GM21381 (cell line): ENCODE results near the gene GSK3A.

Source experiments
- ATAC-seq: cut with Tn5 transposase; IDR thresholded peaks from one replicate; pipeline ENCODE4 v1.9.1; 2021; ENCODE audit warnings: mild to moderate bottlenecking, moderate library complexity; ENCODE audit not compliant: unreplicated experiment

The GSK3A gene

DNA sequence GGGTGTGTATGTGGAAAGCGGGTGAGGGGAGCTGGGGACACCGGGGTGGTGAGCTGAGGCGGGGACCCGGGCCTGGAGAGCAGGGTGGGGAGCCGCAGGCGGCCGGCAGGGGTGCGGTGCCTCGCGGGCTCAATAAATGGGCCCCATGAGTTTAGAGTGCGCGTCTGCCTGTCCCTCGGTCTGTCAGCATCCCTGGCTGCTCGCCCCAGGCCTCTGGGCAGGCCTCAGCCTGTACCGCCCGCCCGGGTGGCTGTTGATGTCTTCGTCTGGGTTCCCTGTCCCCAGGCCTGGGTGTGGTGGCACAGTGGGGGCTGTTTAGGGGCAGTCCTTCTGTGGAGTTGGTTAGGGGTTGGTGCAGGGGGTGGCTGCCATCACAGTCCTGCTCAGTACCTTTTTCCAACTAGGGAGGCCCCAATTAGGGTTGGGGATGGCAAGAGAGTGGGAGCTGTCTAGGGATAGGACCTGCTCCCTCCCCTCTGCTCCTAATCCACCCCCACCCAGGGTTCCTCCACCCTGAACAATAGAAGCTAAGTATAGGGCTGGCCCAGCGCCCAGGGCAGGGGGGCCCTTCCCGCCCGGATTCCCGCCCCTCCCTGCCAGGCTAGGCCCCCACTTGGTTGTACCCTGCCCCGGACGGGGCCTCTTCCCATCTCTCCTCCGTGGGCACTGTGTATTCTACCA is 38.9 kb upstream of the GSK3A start:
- ATAC-seq: no peak

DNA sequence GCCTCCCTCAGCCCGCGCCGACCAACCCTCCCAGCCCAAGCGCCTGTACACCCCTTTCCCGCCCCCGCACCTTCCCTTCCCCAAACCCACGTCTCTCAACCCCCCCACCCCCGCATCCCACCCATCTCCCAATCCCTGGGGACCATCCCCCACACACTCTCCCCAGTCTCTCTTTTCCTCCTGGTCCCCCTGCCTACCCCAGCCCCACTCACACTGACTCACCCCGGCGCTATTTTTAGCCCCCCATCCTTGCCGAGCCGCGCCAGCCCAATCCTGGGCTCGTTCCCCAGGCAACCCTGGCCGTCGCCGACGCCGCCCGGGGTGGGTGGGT is 38.4 kb upstream of the GSK3A start:
- no peak for ATAC-seq

DNA sequence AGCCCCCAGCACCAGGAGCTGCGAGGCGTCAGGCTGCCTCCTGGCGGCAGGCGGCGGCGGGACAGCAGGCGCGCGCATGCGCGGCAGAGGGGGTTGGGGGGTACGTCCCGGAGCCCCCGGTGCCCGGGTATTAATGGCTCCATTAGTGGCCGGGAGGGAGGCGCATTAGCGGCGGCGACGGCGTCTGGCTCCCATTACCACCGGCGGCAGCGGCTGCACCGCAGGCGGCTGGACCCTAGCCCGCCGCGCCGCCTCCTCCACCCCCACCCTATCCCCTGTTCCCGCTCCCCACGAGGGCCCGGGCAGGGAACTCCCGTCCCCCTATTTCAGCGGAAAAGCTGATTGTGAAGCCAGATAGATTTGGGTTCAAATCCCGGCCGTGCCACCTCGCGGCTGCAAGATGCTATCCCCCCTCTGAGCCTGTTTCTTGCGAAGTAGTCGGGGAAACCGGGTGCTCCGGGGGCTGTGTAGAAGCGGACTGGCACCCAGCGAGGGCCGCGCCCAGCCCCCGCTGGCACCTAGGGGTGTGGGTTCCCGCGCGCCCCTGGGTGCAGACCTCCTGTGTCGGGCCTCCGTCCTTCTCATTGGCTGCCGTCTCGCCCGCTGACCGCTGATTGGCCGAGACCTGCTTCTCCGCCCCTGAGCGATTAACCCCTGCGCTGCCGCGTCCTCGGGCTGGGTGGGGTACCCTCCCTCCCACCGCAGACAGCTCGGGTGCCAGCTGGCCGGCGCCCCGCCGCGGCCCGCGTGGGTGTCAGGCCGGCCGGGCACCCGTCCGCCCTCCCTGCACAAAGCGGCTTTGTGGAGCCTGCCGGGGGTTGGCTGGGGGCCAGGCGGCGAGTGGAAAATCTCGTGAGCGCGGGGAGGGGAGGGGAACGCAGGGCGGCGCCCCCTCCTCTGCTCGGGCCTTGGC is 37.8 kb upstream of the GSK3A start:
- ATAC-seq: peak; percentile 31

DNA sequence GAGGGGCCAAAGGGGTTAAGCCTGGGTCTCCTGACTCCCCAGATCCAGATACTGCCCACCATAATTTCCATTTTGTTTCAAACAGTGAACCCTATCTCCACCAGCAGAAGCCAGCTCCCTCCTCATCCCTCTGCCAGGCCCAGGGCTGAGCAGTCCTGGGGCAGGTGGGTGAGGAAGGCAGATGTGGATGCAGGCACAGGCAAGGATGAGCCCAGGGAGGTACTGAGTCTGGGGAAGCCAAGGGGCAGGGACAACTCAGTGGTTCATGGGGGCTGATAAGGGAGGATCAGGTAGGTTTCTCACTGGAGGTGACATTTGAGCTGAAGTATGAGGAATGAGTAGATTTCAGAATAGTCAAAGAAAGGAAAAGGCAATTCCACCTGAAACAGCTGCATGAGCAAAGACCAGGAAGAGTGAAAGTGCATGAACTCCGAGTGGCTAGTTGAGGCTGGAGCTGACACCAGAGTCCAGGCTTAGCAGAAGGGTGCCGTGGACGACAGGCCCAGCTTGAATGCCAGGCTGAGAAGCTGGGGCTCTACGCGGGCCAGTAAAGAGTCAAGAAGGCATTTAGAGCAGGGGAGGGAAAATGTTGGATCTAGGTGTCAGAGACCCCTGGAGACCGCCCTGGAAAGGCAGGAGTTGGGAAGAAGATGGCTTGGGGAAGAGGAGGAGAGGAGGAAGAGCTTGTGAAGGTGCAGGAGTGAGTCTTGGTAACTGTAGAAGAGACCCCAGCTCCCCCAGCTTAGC is 36.9 kb upstream of the GSK3A start:
- no peak for ATAC-seq

DNA sequence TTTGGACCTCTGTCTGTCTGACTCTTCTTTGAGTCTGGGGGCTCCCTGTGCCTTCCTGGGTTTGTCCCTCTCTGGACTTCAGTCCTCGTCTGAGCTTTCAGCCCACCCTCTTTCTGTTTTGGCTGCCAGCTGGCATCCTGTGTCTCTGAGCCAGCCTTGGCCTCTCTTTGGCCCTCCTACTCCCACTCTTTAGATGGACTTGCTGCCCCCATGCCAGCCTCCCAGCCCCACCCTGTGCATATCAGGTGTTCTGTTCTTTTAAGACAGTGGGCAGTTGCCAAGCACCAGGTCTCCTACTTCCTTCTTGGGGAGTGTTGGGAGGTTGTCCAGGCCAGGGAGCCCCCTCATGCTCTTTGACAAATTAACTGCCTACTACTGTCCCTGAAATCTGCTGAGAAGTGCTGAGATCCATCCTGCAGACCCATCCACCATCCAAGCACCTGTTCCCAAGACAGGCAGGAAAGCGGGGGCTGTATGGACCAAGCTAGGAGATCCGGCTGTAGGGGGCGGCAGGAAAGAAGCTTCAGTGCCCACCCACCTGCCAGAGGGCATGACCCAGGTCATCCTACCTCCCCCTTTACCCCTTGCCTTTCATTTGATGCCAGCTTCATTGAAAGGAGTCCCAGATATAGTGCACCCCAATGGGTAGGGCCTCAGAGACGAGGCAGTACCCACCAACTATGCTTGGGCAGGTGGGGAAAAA is 36.2 kb upstream of the GSK3A start:
- no peak for ATAC-seq

DNA sequence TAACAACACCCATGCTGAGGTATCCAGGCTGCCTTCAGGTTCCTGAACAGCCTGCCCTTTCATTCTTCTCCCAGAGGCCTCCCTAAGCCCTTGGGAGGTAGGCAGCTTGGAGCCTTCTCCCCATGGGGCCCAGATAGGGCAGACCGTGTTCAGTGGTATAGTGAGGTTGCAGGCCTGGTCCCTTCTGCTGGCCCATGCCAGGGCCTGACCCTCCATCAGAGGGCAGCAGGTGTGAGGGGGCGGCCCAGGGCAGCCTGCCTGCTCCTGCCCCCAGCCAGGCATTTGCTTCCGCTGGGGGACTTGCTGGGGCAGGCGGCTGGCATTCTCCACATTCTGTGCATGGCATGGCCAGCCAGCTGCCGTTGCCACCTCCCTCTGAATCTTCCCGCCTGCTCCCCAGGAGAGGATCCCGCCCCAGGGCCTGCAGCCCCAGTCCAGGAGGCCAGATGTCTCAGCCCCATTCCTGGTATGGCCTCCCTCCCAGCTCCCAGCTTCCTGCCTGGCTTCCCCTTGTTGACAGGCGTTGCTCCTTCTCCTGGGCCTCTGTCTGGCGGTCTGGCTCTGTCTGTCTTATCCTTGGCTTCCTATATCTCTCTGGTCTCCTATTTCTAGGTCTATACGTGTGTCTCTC is 35.5 kb upstream of the GSK3A start:
- no peak for ATAC-seq

DNA sequence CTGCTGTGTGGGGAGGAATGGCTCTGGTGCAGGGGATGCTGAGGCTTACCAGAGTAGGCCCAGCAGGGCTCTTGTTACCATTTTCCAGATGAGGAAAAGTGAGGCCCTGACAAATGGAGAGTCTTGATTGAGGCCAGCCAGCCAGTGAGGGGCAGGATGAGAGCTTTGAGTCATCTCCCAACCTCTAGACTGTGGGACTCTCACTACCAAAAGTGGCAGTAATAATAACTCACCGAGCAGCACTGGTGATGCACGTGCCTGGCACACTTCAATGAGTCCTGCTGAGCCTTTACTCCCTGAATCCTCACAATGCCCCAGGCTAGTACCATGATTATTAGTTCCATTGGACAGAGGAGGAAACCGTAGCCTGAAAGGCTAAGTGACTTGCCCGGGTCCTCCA is 34.4 kb upstream of the GSK3A start:
- no peak for ATAC-seq

DNA sequence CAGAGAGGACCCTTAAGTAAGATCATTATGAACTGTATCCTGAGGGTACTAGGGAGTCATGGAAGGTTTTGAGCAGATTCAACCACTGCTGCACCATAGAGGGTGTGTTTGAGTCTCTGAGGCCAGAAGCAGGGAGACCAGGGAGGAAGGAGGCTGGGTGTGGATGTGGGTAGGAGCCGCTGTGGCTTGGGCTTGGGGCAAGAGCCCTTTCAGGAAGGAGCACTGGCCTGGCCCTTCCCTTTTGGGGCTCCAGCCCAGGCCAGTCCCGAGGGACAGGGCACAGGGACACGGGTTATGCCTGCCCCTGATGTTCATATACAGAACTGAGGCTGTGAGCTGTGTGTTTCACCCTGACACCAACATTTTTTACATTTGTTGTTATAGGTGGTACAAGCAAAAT is 33.9 kb upstream of the GSK3A start:
- no peak for ATAC-seq

DNA sequence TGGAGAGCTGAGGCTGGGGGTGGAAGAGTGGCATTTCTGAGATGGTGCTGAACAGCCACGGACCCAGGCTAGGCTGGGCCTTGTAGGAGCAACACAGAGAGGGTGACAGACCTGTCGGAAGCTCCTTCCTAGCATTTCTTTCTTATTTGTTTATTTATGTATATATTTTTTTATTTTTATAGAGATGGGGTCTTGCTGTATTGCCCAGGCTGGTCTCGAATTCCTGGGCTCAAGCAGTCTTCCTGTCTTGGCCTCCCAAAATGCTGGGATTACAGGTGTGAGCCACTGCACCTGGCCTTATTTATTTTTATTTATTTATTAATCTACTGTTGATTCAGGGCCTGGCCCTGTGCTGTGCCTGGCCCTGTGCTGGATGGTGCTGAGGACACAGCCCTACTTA is 33.1 kb upstream of the GSK3A start:
- ATAC-seq: no peak

DNA sequence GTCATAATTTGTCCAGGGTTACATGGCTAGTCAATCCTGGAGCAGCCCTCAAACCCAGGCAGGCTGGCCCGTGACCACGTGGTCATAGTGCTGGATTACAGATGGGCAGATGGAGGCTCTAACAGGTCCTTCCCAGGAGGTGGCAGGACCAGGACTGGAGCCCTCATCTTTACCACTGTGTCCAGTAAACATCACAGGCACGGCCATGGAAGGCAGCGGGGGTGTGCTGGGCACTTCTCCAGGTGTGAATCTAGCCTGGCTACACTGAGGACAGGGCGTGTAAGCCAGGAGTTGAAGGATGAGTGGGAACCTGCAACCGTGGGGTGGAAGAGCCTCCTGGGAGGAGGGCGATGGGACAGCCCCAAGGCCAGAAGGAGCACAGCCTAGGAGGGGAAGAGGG is 32.7 kb upstream of the GSK3A start:
- ATAC-seq: no peak

DNA sequence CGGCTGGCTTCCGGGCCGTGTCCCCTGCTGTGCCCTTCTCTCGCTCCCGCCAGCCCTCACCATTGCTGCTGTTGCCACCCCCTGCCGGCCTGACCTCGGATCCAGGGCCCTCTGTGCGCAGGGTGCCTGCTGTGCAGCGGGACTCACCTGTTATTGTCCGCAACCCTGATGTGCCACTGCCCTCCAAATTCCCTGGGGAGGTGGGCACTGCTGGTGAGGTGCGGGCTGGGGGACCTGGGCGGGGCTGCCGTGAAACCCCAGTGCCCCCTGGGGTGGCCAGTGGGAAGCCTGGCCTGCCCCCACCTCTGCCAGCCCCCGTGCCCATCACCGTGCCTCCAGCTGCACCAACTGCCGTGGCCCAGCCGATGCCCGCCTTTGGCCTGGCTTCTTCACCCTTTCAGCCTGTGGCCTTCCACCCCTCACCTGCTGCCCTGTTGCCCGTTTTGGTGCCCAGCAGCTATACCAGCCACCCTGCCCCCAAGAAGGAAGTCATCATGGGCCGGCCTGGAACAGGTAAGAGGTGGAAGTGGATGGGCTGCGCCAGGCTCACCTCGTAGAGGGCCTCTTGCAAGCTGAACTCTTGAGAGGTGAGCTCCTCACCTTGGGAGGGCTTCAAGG is 31.8 kb upstream of the GSK3A start:
- no peak for ATAC-seq

DNA sequence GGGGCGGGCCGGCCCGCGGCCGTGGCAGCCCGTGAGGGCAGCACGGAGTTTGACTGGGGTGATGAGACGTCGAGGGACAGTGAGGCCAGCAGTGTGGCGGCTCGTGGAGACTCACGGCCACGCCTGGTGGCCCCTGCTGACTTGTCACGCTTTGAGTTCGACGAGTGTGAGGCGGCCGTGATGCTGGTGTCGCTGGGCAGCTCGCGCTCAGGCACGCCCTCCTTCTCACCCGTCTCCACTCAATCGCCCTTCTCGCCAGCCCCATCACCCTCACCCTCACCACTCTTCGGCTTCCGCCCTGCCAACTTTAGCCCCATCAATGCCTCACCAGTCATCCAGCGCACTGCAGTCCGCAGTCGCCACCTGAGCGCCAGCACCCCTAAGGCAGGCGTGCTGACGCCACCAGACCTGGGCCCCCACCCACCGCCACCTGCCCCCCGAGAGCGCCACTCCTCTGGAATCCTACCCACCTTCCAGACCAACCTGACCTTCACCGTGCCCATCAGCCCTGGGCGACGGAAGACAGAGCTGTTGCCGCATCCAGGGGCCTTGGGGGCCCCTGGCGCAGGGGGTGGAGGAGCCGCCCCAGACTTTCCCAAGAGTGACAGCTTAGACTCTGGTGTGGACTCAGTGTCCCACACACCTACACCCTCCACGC is 31.1 kb upstream of the GSK3A start:
- no peak for ATAC-seq

DNA sequence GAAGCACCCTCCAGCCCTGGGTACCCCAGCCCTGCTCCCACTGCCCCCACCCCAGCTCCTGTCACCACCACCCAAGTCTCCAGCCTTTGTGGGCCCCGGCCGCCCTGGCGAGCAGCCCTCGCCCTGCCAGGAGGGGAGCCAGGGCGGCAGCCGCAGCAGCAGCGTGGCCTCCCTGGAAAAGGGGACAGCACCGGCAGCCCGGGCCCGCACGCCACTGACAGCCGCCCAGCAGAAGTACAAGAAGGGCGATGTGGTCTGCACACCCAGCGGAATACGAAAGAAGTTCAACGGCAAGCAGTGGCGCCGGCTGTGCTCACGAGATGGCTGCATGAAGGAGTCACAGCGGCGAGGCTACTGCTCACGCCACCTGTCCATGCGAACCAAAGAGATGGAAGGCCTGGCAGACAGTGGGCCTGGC is 30.6 kb upstream of the GSK3A start:
- ATAC-seq: no peak

DNA sequence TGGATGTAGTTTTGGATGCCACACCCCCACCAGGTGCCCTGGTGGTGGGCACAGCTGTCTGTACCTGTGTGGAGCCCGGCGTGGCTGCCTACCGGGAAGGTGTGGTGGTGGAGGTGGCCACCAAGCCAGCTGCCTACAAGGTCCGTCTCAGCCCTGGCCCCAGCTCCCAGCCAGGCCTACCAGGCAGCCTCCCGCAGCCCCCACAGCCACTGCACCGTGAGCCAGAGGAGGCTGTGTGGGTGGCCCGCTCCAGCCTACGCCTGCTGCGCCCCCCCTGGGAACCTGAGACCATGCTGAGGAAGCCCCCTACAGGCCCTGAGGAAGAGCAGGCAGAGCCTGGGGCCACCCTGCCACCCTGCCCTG is 30.1 kb upstream of the GSK3A start:
- ATAC-seq: no peak

DNA sequence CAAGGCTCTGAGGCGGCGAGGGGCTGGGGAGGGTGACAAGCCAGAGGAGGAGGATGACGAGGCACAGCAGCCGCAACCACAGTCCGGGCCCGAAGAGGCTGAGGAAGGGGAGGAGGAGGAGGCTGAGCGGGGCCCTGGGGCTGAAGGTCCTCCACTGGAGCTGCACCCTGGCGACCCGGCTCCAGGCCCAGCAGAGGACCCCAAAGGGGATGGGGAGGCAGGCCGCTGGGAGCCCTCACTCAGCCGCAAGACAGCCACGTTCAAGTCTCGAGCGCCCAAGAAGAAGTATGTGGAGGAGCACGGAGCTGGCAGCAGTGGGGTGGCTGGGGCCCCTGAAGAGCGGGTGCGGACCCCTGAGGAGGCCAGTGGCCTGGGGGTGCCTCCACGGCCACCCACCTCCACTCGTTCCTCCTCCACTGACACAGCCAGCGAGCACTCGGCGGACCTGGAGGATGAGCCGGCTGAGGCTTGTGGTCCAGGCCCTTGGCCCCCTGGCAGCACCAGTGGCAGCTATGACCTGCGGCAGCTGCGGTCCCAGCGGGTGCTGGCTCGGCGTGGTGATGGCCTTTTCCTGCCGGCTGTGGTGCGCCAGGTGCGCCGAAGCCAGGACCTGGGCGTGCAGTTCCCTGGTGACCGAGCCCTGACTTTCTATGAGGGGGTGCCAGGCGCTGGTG is 29.6 kb upstream of the GSK3A start:
- ATAC-seq: no peak

DNA sequence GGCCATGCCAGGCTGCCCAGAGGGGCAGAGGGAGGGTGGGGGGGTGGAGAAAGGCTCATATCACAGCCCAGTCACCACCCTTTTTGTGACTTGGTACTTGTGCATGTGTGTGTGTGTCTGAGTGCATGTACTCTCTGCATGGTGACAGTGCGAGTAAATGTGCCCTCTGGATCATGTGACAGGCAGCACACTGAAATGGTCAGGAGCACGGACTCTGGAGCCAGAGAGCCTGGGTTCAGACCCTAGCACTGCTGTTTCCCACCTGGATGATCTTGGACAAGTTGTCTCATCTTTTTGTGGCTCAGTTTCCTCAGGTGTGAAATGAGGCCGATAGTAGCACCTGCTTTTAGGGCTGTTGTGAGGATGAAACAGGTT is 28.6 kb upstream of the GSK3A start:
- ATAC-seq: no peak

DNA sequence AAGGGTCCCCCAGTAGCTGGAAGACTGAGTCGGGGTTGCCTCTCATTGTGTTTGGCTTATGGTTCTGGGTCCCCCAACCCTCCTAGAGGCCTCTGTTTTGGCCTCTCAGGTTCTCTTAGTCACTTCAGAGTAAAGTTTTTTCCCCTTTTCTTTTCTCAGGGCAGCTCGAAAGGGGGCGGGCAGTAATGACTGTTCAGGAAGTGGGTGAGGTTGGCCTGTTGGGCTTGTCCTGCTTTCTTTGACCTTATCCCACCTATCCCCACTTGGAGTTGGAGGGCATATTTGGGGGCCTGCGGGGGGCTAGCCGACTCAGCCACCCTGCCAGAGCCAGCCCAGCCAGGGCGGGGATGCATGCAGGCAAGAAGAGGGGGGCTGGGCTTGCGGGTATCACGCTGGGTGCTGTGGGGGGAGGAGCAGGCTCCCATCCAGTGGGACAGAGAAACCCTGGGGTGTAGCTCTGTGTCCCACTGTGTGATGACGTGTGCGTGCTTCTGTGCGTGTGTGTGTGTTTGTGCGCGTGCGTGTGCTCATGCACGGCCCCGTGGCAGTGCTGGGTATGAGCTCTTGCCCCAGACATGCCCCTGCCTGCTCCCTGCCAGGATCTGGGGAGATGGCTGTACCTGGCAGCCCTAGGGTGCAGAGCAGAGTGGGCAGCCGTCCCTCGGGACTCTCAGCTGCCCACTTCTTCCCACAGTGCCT is 28.1 kb upstream of the GSK3A start:
- ATAC-seq: no peak

DNA sequence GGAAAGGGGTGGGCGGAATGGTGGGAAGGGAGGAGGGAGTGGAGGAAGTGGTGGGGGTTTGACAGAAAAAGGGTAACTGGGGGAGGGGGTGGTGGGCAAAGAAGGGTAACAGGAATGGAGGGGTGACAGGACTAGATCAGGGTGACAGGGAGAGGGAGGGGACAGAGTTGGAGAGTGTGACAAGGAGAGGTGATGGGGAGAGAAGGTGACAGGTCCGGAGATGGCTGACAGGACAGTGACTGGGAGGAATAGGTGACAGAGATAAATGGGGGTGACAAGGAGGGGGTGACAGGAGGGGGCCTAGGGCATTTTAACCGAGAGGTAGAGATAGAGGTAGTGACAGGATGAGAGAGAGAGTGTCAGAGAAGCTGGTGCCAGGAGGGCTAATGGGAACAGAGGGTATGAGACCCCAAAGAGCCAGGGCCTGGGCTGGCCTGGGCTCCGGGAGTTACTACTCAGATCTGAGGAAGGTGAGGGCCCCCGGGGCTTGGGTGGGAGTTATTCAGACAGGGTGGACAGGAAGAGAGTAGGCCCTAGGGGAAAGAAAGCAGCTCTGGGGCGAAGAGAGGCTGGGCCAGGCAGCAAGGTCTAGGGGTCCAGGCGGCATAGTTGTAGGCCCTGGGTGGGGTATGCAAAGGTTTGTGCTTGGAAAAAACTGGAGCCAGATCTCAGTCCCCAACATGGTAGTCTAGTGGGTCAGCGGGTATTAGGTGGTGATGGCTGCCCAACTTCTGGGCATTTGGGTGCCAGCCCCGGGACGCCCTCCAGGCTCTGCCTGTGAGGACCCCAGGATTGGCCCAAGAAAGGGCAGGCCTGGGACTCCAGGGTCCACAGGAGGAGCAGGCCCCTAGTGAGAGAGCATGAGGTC is 27.3 kb upstream of the GSK3A start:
- ATAC-seq: no peak
